Subcutaneous abdominal adipose tissue (tissue), 5 donors: ENCODE measurements around the gene ADCK2.
"Not testable (repeated sequence)": the region's sequence is repeated elsewhere in the genome, so short reads cannot be mapped to it uniquely, and the experiment has no call there.

Experiments
- H3K27ac ChIP-seq: one replicate; pipeline ENCODE4 v1.7.0; 2013; ENCODE audit warnings: low read depth, mild to moderate bottlenecking, inconsistent platforms, low read length, moderate library complexity
- H3K27me3 ChIP-seq, 5 donors: one replicate each; pipeline ENCODE4 v1.7.0; 2013; ENCODE audit warnings: low read length in 5 of 5, inconsistent platforms in 1 of 5; ENCODE audit not compliant: control insufficient read depth in 5 of 5, insufficient read depth in 4 of 5
- H3K36me3 ChIP-seq, 5 donors: one replicate each; pipeline ENCODE4 v1.7.0; 2013; ENCODE audit warnings: low read length in 5 of 5; ENCODE audit not compliant: control insufficient read depth in 5 of 5, insufficient read depth in 5 of 5
- H3K4me1 ChIP-seq, 5 donors: one replicate each; pipeline ENCODE4 v1.7.0; 2013; ENCODE audit warnings: low read length in 5 of 5, mild to moderate bottlenecking in 3 of 5, moderate library complexity in 1 of 5; ENCODE audit not compliant: control insufficient read depth in 5 of 5, insufficient read depth in 5 of 5
- H3K4me3 ChIP-seq, 5 donors: one replicate each; pipeline ENCODE4 v1.7.0; 2013; ENCODE audit warnings: low read length in 5 of 5, low read depth in 1 of 5
- H3K9ac ChIP-seq, 5 donors: one replicate each; pipeline ENCODE4 v1.7.0; 2013; ENCODE audit warnings: low read length in 5 of 5, mild to moderate bottlenecking in 4 of 5, moderate library complexity in 3 of 5
- H3K9me3 ChIP-seq, 5 donors: one replicate each; pipeline ENCODE4 v1.7.0; 2013; ENCODE audit warnings: low read length in 5 of 5; ENCODE audit not compliant: control insufficient read depth in 5 of 5
- donor health status: healthy.
- donor health status: healthy.
- donor health status: healthy.
- donor health status: healthy.
- donor health status: healthy.

ADCK2 gene

GRCh38 chr7:140656548-140657515 lies 15.9 kb upstream of the ADCK2 start:
- Histone ChIP-seq H3K27me3 (peaks cover 0 to 2% (median 0%) of the 10 kb centered on the region in 5 donors), H3K27ac (peak overlapping the region; percentile 52), H3K9ac (peak overlapping the region; percentile 38 to 49 (median 41)), H3K4me1 (peaks cover 15 to 34% (median 26%) of the 10 kb centered on the region in 5 donors), H3K9me3 (no peaks in the 10 kb centered on the region), H3K36me3 (no peaks in the 10 kb centered on the region), H3K4me3 (peak overlapping the region; percentile 28 to 61 (median 53))

- Histone ChIP-seq H3K9me3 (no peaks in the 10 kb centered on the region), H3K36me3 (no peaks in the 10 kb centered on the region), H3K4me1 (peaks cover 15 to 34% (median 26%) of the 10 kb centered on the region in 5 donors), H3K27ac (no peak overlapping the region), H3K9ac (no peak overlapping the region), H3K4me3 (no peak overlapping the region), H3K27me3 (peaks cover 0 to 2% (median 0%) of the 10 kb centered on the region in 5 donors)
Observed at GRCh38 chr7:140657891-140658290, 14.9 kb upstream of the ADCK2 start.

- no peaks in the 10 kb centered on the region for H3K36me3 ChIP-seq
- no peak overlapping the region for H3K9ac ChIP-seq
- H3K4me1 ChIP-seq: peaks cover 13 to 20% (median 19%) of the 10 kb centered on the region in 5 donors
- H3K27me3 ChIP-seq: peaks cover 0 to 2% (median 0%) of the 10 kb centered on the region in 5 donors
- no peaks in the 10 kb centered on the region for H3K9me3 ChIP-seq
- H3K4me3 ChIP-seq: no peak overlapping the region
- H3K27ac ChIP-seq: no peak overlapping the region
Observed at GRCh38 chr7:140659856-140660255, 12.9 kb upstream of the ADCK2 start.

DNA sequence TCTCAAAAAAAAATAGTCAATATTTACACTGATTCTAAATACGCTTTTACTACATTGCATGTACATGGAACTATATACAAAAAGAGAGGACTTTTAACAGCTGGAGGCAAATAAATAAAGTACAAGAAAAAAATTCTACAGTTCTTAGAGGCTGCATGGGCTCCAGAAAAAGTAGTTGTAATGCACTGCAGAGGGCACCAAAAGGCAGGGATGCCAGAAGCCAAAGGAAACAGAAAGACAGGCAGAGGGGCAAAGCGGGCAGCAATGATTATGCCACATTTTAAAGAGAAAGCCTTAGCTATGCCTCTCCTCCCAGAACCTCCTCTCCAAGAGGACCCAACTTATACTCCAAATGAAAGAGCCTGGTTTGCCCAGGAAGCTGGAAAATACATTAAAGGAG lies 11.6 kb upstream of the ADCK2 start:
- no peak overlapping the region for H3K27ac ChIP-seq
- no peak overlapping the region for H3K4me3 ChIP-seq
- no peaks in the 10 kb centered on the region for H3K36me3 ChIP-seq
- peaks cover 0 to 2% (median 0%) of the 10 kb centered on the region in 5 donors for H3K27me3 ChIP-seq
- H3K4me1 ChIP-seq: peaks cover 11 to 12% (median 12%) of the 10 kb centered on the region in 5 donors
- H3K9ac ChIP-seq: no peak overlapping the region
- no peaks in the 10 kb centered on the region for H3K9me3 ChIP-seq

DNA sequence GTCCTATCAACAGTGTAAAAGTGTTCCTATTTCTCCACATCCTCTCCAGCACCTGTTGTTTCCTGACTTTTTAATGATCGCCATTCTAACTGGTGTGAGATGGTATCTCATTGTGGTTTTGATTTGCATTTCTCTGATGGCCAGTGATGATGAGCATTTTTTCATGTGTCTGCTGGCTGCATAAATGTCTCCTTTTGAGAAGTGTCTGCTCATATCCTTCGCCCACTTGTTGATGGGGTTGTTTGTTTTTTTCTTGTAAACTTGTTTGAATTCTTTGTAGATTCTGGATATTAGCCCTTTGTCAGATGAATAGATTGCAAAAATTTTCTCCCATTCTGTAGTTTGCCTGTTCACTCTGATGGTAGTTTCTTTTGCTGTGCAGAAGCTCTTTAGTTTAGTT lies 9.8 kb upstream of the ADCK2 start:
- H3K9ac ChIP-seq, H3K9me3 ChIP-seq, H3K4me3 ChIP-seq, H3K27me3 ChIP-seq, H3K27ac ChIP-seq, H3K4me1 ChIP-seq, H3K36me3 ChIP-seq: not testable (repeated sequence)

- Histone ChIP-seq H3K4me3 (no peak overlapping the region), H3K36me3 (no peaks in the 10 kb centered on the region), H3K9ac (no peak overlapping the region), H3K27ac (no peak overlapping the region), H3K4me1 (peaks cover 0 to 7% (median 4%) of the 10 kb centered on the region in 5 donors), H3K9me3 (no peaks in the 10 kb centered on the region), H3K27me3 (no peaks in the 10 kb centered on the region)
Observed at GRCh38 chr7:140667476-140667875, 5.3 kb upstream of the ADCK2 start.

DNA sequence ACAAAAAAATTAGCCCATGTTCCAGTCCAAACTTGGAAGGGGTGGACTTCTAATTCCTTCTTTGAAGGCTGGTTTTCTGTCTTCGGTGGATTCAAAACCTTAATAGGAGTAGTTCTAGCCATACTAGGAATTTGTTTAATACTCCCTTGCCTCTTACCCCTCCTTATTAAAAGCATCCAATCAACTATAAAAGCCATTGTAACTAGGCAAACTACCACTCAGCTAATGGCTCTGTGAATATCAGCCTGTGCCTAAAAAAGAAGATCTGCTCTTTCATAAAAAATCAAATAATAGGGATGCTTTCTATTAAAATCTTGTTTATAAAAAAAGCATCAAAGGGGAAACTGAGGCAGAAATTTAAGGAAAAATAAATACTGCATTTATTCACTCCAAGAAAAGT lies 4.1 kb upstream of the ADCK2 start:
- H3K27ac ChIP-seq: no peak overlapping the region
- H3K4me1 ChIP-seq: peaks cover 0 to 14% (median 11%) of the 10 kb centered on the region in 5 donors
- H3K36me3 ChIP-seq: no peaks in the 10 kb centered on the region
- no peak overlapping the region for H3K9ac ChIP-seq
- no peaks in the 10 kb centered on the region for H3K9me3 ChIP-seq
- no peaks in the 10 kb centered on the region for H3K27me3 ChIP-seq
- no peak overlapping the region for H3K4me3 ChIP-seq

GRCh38 chr7:140669352-140669751 lies 3.4 kb upstream of the ADCK2 start:
- H3K9ac ChIP-seq: no peak overlapping the region
- no peaks in the 10 kb centered on the region for H3K27me3 ChIP-seq
- no peaks in the 10 kb centered on the region for H3K9me3 ChIP-seq
- no peak overlapping the region for H3K27ac ChIP-seq
- H3K4me3 ChIP-seq: no peak overlapping the region
- peaks cover 0 to 21% (median 18%) of the 10 kb centered on the region in 5 donors for H3K4me1 ChIP-seq
- H3K36me3 ChIP-seq: no peaks in the 10 kb centered on the region

DNA sequence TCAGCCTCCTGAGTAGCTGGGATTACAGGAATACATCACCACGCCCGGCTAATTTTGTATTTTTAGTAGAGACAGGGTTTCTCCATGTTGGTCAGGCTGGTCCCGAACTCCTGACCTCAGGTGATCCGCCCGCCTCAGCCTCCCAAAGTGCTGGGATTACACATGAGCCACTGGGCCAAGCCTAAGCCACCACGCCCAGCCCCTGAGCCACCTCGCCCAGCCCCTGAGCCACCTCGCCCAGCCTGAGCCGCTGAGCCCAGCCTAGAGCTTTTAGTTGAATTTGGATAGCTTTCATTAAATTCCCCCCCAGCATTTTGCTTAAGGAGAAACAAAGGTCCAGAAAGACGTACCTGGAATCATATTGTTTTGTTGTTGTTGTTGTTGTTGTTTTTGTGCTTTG lies 2.9 kb upstream of the ADCK2 start:
- not testable (repeated sequence) for H3K4me3 ChIP-seq, H3K9ac ChIP-seq, H3K36me3 ChIP-seq, H3K9me3 ChIP-seq, H3K27ac ChIP-seq, H3K27me3 ChIP-seq
- H3K4me1 ChIP-seq: peaks cover 0 to 26% (median 21%) of the 10 kb centered on the region in 5 donors

DNA sequence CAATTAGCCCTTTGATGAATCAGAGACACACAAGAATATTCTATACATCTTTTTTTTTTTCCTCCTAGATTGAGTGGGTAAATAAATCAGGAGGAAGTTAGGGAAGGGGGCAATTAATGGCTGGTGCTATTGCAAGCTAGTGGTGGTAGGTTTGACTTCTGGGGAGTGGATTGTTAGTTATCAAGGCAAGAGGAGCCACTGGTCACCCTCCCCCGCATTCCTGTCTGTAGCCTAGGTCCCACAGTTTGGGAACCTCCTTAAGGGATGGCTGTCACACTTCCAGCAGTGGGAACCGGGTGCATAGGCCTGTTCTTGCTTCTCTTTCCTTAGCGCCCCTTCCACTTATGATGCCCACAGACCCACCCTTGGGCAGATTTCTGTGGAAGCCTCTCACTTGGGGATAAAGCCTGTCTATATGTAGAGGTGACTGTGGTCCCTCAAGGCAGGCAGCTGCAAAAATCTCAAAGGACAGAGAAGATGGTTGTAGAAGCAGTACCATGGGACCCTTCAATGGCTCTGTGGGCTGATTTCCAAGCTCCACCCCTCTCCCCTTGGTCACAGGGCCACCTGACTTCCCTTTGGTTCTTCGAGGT lies 2.3 kb upstream of the ADCK2 start:
- Histone ChIP-seq H3K27ac (no peak overlapping the region), H3K4me3 (no peak overlapping the region), H3K27me3 (no peaks in the 10 kb centered on the region), H3K9me3 (no peaks in the 10 kb centered on the region), H3K36me3 (no peaks in the 10 kb centered on the region), H3K4me1 (peaks cover 0 to 31% (median 27%) of the 10 kb centered on the region in 5 donors), H3K9ac (no peak overlapping the region)
